Epithelial cell of alveolus of lung (primary cell): Measurements from ENCODE around the gene GC. TPM values are rescaled to one million over a fixed set of nuclear protein-coding genes. Genes with fewer than 3 reads are reported as not detected.

Experiments
- total RNA-seq: library from RNA; depleted of rRNA; stranded (reverse); fragments of >200 nt; gene quantifications from 2 replicates; pipeline ENCODE4 v1.2.1, GENCODE V29; 2015

GC gene
- total RNA-seq, result not detected in 2 replicates

GRCh38 chr4:71783972-71784371, at the start of gene GC:
Gene GC (minus strand): TSS chr4:71784079. CDS start chr4:71784018, 61 bp downstream.

Other genes with a start within 250 kb of the GC start
- gene NPFFR2, start 247.9 kb upstream of the GC start, total RNA-seq, result not detected in 2 replicates